ENCODE results near the gene BORCS8.

DNA sequence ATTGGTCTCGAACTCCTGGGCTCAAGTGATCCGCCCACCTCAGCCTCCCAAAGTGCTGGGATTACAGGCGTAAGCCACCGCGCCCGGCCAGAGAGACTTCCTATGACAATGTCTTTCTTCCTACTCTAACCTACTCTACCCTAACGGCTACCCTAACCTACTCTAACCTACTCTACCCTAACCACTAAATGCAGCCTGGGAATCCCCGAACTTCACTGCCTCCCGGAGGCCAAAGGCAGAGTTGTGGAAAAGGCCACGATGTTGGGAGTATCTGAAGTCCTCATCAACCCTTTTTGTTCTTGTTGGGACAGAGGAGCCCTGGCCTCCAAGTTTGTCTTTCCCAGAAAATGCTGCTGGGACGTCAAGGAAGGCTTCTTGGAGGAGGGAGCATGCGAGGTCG is 12.2 kb upstream of the BORCS8 start:
- TF ChIP-seq CHD1 (IDR thresholded peaks at IDR 0.05; ENCODE audit: low read depth, low read length) = no peak
- TF ChIP-seq MAZ (IDR thresholded peaks at IDR 0.05; ENCODE audit: borderline replicate concordance, low read depth, low read length) = no peak

Data from IMR-90 (cell line).